Measurements from ENCODE around the gene ATG4D.
"Not testable (repeated sequence)": the region's sequence is repeated elsewhere in the genome, so short reads cannot be mapped to it uniquely, and the experiment has no call there.

Gene ATG4D

GRCh38 chr19:10550336-10550735, 6.6 kb downstream of the ATG4D start:
- peaks cover 70% of the 10 kb centered on the region for H3K36me3 ChIP-seq (ENCODE audit: insufficient read depth, low read length)
- no peak overlapping the region for H3K4me3 ChIP-seq (ENCODE audit: low read length)
- no peaks in the 10 kb centered on the region for H3K4me1 ChIP-seq (ENCODE audit: insufficient read depth, low read length)
- H3K9me3 ChIP-seq (ENCODE audit: low read length) = no peaks in the 10 kb centered on the region
- no peak overlapping the region for H2AFZ ChIP-seq (ENCODE audit: low read depth, low read length)
- no peaks in the 10 kb centered on the region for H3K27me3 ChIP-seq (ENCODE audit: insufficient read depth, low read length)

GRCh38 chr19:10551006-10551405, 7.3 kb downstream of the ATG4D start:
- not testable (repeated sequence) for H3K4me1 ChIP-seq (ENCODE audit: insufficient read depth, low read length); H3K9me3 ChIP-seq (ENCODE audit: low read length); H3K27me3 ChIP-seq (ENCODE audit: insufficient read depth, low read length); H2AFZ ChIP-seq (ENCODE audit: low read depth, low read length); H3K4me3 ChIP-seq (ENCODE audit: low read length)
- peaks cover 76% of the 10 kb centered on the region for H3K36me3 ChIP-seq (ENCODE audit: insufficient read depth, low read length)

DNA sequence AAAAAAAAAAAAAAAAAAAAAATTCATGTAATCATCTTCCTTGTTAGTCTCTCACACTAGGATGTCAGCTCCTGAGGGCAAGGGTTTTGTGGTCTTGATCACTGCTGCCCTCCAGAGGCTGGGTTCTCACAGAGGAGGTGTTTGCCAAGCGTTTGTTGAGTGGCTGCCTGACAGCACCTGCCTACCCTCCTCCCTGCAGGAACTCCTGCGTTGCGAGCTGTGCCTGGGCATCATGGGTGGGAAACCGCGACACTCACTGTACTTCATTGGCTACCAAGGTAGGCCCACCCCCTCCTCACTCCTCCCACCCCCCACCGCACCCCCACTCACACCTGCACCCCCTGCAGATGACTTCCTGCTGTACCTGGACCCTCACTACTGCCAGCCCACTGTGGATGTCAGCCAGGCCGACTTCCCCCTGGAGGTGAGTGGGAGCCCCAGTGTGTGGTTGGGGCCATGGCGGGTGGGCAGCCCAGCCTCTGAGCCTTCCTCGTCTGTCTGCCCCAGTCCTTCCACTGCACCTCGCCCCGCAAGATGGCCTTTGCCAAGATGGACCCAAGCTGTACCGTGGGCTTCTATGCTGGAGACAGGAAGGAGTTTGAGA, 8.1 kb downstream of the ATG4D start:
- H3K4me1 ChIP-seq (ENCODE audit: insufficient read depth, low read length) = no peaks in the 10 kb centered on the region
- no peak overlapping the region for H3K4me3 ChIP-seq (ENCODE audit: low read length)
- H3K27me3 ChIP-seq (ENCODE audit: insufficient read depth, low read length) = no peaks in the 10 kb centered on the region
- H3K9me3 ChIP-seq (ENCODE audit: low read length) = no peaks in the 10 kb centered on the region
- H3K36me3 ChIP-seq (ENCODE audit: insufficient read depth, low read length) = peaks cover 78% of the 10 kb centered on the region
- no peak overlapping the region for H2AFZ ChIP-seq (ENCODE audit: low read depth, low read length)

- no peak overlapping the region for H2AFZ ChIP-seq (ENCODE audit: low read depth, low read length)
- no peaks in the 10 kb centered on the region for H3K27me3 ChIP-seq (ENCODE audit: insufficient read depth, low read length)
- H3K36me3 ChIP-seq (ENCODE audit: insufficient read depth, low read length) = peaks cover 76% of the 10 kb centered on the region
- no peaks in the 10 kb centered on the region for H3K4me1 ChIP-seq (ENCODE audit: insufficient read depth, low read length)
- no peaks in the 10 kb centered on the region for H3K9me3 ChIP-seq (ENCODE audit: low read length)
- no peak overlapping the region for H3K4me3 ChIP-seq (ENCODE audit: low read length)
Observed at GRCh38 chr19:10552510-10553053, 8.9 kb downstream of the ATG4D start.

DNA sequence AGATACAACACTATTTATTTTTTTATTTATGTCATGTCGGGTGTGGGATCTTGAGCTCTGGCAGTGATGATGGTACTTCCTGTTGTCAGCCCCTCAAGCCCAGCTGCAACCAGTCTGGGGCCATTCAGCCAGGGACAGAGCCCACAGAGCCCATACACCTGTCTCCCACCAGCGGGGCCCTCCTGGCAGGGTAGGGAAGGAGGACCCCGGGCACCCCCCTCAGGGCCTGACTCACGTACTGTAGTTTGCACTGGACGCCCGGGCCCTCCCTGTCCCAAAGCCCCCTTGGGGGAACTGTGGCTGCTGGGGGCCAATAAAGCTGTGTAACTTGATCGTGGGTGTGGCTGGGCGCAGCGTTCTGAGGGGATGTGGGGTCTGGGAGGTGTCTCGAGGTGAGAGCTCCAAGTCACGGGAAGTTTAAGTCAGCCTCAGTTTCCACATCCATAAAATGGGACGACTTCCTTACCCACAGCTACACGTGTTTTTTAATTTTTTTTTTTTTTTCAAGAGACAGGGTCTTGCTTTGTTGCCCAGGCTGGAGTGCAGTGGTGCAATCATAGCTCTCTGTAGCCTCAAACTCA, 9.5 kb downstream of the ATG4D start:
- Histone ChIP-seq H2AFZ (ENCODE audit: low read depth, low read length) (no peak overlapping the region), H3K4me1 (ENCODE audit: insufficient read depth, low read length) (no peaks in the 10 kb centered on the region), H3K27me3 (ENCODE audit: insufficient read depth, low read length) (no peaks in the 10 kb centered on the region), H3K4me3 (ENCODE audit: low read length) (no peak overlapping the region), H3K36me3 (ENCODE audit: insufficient read depth, low read length) (peaks cover 80% of the 10 kb centered on the region), H3K9me3 (ENCODE audit: low read length) (no peaks in the 10 kb centered on the region)

GRCh38 chr19:10553943-10554381, 10.3 kb downstream of the ATG4D start:
- no peaks in the 10 kb centered on the region for H3K4me1 ChIP-seq (ENCODE audit: insufficient read depth, low read length)
- no peaks in the 10 kb centered on the region for H3K27me3 ChIP-seq (ENCODE audit: insufficient read depth, low read length)
- no peak overlapping the region for H2AFZ ChIP-seq (ENCODE audit: low read depth, low read length)
- H3K36me3 ChIP-seq (ENCODE audit: insufficient read depth, low read length) = peaks cover 74% of the 10 kb centered on the region
- no peaks in the 10 kb centered on the region for H3K9me3 ChIP-seq (ENCODE audit: low read length)
- no peak overlapping the region for H3K4me3 ChIP-seq (ENCODE audit: low read length)

- H3K4me3 ChIP-seq (ENCODE audit: low read length) = no peak overlapping the region
- peaks cover 75% of the 10 kb centered on the region for H3K36me3 ChIP-seq (ENCODE audit: insufficient read depth, low read length)
- no peaks in the 10 kb centered on the region for H3K27me3 ChIP-seq (ENCODE audit: insufficient read depth, low read length)
- no peaks in the 10 kb centered on the region for H3K9me3 ChIP-seq (ENCODE audit: low read length)
- no peak overlapping the region for H2AFZ ChIP-seq (ENCODE audit: low read depth, low read length)
- no peaks in the 10 kb centered on the region for H3K4me1 ChIP-seq (ENCODE audit: insufficient read depth, low read length)
Observed at GRCh38 chr19:10554760-10555609, 11.3 kb downstream of the ATG4D start.

GRCh38 chr19:10555610-10555973, 11.9 kb downstream of the ATG4D start:
- Histone ChIP-seq H3K4me1 (ENCODE audit: insufficient read depth, low read length) (no peaks in the 10 kb centered on the region), H3K36me3 (ENCODE audit: insufficient read depth, low read length) (peaks cover 77% of the 10 kb centered on the region), H3K4me3 (ENCODE audit: low read length) (no peak overlapping the region), H3K9me3 (ENCODE audit: low read length) (no peaks in the 10 kb centered on the region), H2AFZ (ENCODE audit: low read depth, low read length) (no peak overlapping the region), H3K27me3 (ENCODE audit: insufficient read depth, low read length) (no peaks in the 10 kb centered on the region)

DNA sequence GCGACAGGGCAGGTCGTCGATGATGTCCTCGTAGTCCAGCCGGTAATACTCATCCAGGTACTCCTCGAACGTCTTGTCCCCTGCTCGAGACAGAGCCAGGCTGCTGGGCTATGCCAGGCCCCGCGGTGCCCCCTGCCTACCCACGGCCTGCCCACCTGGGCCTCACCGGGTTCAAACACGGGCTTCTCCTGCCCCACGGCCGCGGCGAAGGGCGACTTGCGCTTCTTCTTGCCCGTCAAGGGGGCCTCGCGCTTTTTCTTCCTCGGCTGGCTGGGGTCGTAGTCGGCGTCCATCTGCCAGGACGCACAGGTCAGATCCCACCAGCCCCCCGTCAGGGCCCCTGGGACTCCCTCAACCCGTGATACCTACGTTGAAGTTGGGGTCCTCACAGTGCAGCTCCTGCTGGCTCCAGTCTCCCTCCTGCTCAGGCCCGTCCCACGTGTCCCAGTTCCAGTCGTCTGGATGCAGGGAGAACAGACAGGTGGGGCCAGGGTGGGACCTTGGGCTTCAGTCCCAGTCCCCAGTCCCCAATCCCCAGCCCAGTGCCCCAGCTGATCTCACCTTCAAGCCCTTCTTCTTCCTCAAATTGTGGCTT, 14.0 kb downstream of the ATG4D start:
- Histone ChIP-seq H3K36me3 (ENCODE audit: insufficient read depth, low read length) (peaks cover 73% of the 10 kb centered on the region), H3K27me3 (ENCODE audit: insufficient read depth, low read length) (no peaks in the 10 kb centered on the region), H3K4me3 (ENCODE audit: low read length) (no peak overlapping the region), H2AFZ (ENCODE audit: low read depth, low read length) (no peak overlapping the region), H3K9me3 (ENCODE audit: low read length) (no peaks in the 10 kb centered on the region), H3K4me1 (ENCODE audit: insufficient read depth, low read length) (no peaks in the 10 kb centered on the region)

DNA sequence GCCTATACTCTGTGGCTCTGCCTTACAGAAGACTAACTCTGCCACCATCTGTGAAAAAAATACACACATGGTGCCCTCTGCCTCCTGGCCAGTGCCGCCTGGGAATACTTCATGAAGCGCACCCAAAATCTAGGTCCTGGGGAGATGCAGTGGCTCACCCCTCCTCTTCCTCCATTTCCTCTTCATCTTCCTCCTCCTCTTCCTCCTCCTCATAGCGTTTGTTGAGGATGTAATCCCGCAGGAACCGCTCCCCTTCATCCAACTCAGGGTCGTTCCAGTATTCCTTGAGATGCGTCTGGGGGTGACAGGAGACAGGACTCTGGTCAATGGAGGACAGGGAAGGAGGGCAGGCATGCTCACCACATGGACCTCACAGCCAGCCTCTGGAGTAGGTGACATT, 16.4 kb downstream of the ATG4D start:
- Histone ChIP-seq H3K4me3 (ENCODE audit: low read length) (no peak overlapping the region), H3K9me3 (ENCODE audit: low read length) (no peaks in the 10 kb centered on the region), H3K27me3 (ENCODE audit: insufficient read depth, low read length) (no peaks in the 10 kb centered on the region), H2AFZ (ENCODE audit: low read depth, low read length) (no peak overlapping the region), H3K36me3 (ENCODE audit: insufficient read depth, low read length) (peaks cover 49% of the 10 kb centered on the region), H3K4me1 (ENCODE audit: insufficient read depth, low read length) (peaks cover 4% of the 10 kb centered on the region)

GRCh38 chr19:10562609-10563008, 18.9 kb downstream of the ATG4D start:
- H3K4me1 ChIP-seq (ENCODE audit: insufficient read depth, low read length) = peaks cover 23% of the 10 kb centered on the region
- H3K36me3 ChIP-seq (ENCODE audit: insufficient read depth, low read length) = peaks cover 31% of the 10 kb centered on the region
- H2AFZ ChIP-seq (ENCODE audit: low read depth, low read length) = no peak overlapping the region
- H3K9me3 ChIP-seq (ENCODE audit: low read length) = no peaks in the 10 kb centered on the region
- H3K27me3 ChIP-seq (ENCODE audit: insufficient read depth, low read length) = no peaks in the 10 kb centered on the region
- no peak overlapping the region for H3K4me3 ChIP-seq (ENCODE audit: low read length)

DNA sequence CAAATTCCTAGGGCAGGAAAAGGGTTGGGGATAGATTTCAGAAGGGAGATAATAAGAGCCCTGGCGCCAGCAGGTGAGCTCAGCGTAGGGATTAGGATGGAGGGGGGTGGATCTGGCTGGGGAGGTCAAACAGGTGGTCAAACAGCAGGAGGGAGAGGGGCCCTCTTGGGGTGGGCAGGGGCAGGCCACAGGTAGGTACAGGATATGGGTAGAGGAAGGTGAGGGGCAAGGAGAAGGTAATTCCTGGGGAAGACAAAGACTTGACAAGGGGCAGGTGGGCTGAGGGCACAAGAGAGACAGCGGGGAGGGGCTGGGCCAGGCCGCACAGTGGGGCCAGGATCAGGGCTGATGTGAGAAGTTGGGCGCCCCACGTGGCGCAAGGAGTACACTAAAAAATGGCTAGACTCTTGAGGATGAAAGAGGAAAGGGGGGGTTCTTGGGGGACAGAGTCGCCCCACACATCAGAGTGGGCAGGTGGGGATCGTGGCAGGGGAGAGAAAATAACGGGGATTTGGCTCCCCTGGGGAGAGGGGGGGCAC, 21.4 kb downstream of the ATG4D start:
- H3K36me3 ChIP-seq (ENCODE audit: insufficient read depth, low read length) = peaks cover 14% of the 10 kb centered on the region
- peak overlapping the region; percentile 15 for H2AFZ ChIP-seq (ENCODE audit: low read depth, low read length)
- no peaks in the 10 kb centered on the region for H3K27me3 ChIP-seq (ENCODE audit: insufficient read depth, low read length)
- H3K9me3 ChIP-seq (ENCODE audit: low read length) = no peaks in the 10 kb centered on the region
- peaks cover 31% of the 10 kb centered on the region for H3K4me1 ChIP-seq (ENCODE audit: insufficient read depth, low read length)
- peak overlapping the region; percentile 62 for H3K4me3 ChIP-seq (ENCODE audit: low read length)
